ENCODE measurements around the gene UPP1.

DNA sequence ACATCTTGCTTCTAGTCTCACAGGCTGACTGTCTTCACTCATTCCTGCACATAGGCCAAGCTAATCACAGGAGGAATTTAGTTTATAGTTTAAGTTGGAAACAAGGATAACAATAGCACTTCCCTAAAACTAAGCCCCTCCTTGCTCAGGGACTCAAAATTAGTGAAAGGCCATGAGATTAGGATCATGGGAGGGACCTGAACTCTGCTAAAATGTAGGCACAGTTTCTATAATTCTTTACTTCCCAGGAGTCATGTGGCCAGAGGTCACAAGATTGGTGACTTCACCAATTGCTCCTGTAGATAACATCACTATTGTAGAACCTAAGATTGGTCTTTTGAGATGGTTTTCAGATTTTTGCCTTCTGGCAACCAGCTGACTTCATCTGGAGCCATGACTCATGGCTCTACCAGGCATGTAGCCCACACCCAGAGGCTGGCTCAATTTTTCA, 14.8 kb upstream of the UPP1 start:
- TF ChIP-seq, protein P1, sequence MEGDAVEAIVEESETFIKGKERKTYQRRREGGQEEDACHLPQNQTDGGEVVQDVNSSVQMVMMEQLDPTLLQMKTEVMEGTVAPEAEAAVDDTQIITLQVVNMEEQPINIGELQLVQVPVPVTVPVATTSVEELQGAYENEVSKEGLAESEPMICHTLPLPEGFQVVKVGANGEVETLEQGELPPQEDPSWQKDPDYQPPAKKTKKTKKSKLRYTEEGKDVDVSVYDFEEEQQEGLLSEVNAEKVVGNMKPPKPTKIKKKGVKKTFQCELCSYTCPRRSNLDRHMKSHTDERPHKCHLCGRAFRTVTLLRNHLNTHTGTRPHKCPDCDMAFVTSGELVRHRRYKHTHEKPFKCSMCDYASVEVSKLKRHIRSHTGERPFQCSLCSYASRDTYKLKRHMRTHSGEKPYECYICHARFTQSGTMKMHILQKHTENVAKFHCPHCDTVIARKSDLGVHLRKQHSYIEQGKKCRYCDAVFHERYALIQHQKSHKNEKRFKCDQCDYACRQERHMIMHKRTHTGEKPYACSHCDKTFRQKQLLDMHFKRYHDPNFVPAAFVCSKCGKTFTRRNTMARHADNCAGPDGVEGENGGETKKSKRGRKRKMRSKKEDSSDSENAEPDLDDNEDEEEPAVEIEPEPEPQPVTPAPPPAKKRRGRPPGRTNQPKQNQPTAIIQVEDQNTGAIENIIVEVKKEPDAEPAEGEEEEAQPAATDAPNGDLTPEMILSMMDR (IDR thresholded peaks at IDR 0.05; ENCODE audit: poor library complexity, severe bottlenecking), result no peak
- no peak for TF ChIP-seq EZH2 (IDR thresholded peaks at IDR 0.05; ENCODE audit: borderline replicate concordance, insufficient read depth, low read length, poor library complexity, severe bottlenecking)
- TF ChIP-seq POLR2AphosphoS5 (IDR thresholded peaks at IDR 0.05), result no peak
- TF ChIP-seq EP300 (conservative IDR thresholded peaks at IDR 0.05; ENCODE audit: poor library complexity, severe bottlenecking), result no peak
- no peak for TF ChIP-seq TAF1 (IDR thresholded peaks at IDR 0.05; ENCODE audit: low read depth)
- no peak for TF ChIP-seq SMC3 (conservative IDR thresholded peaks at IDR 0.05; ENCODE audit: poor library complexity)
- no peak for TF ChIP-seq MXI1 (conservative IDR thresholded peaks at IDR 0.05; ENCODE audit: poor library complexity, severe bottlenecking)
- TF ChIP-seq, protein P2, sequence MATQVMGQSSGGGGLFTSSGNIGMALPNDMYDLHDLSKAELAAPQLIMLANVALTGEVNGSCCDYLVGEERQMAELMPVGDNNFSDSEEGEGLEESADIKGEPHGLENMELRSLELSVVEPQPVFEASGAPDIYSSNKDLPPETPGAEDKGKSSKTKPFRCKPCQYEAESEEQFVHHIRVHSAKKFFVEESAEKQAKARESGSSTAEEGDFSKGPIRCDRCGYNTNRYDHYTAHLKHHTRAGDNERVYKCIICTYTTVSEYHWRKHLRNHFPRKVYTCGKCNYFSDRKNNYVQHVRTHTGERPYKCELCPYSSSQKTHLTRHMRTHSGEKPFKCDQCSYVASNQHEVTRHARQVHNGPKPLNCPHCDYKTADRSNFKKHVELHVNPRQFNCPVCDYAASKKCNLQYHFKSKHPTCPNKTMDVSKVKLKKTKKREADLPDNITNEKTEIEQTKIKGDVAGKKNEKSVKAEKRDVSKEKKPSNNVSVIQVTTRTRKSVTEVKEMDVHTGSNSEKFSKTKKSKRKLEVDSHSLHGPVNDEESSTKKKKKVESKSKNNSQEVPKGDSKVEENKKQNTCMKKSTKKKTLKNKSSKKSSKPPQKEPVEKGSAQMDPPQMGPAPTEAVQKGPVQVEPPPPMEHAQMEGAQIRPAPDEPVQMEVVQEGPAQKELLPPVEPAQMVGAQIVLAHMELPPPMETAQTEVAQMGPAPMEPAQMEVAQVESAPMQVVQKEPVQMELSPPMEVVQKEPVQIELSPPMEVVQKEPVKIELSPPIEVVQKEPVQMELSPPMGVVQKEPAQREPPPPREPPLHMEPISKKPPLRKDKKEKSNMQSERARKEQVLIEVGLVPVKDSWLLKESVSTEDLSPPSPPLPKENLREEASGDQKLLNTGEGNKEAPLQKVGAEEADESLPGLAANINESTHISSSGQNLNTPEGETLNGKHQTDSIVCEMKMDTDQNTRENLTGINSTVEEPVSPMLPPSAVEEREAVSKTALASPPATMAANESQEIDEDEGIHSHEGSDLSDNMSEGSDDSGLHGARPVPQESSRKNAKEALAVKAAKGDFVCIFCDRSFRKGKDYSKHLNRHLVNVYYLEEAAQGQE (IDR thresholded peaks at IDR 0.05; ENCODE audit: borderline replicate concordance), result no peak
- TF ChIP-seq RAD21 (conservative IDR thresholded peaks at IDR 0.05), result no peak
